ENCODE results near the gene PRICKLE2. TPM values are rescaled to one million over a fixed set of nuclear protein-coding genes. Genes with fewer than 3 reads are reported as not detected.

Gene PRICKLE2
- total RNA-seq, 1 experiment from 2014 or later, result 5.6 TPM

DNA sequence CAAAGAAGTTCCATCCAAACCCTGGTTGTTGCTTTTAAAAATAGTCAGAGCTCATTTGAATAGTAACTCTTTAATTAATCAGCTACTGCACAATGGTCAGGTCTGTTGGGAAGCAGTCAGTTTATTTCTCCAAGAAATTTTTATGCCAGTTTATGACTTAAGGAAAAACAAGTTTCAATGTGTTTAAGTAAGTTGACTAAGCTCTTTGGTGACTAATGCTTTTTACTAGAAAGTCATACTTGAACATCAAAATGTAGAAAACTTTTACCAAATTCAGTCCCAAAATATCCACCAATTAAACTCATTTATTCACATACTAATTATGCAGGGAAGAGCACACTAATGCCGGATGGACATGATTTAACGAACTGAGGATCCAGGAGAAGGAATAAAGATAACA is 22.1 kb downstream of the PRICKLE2 start (continued):
- TF ChIP-seq ZNF396 (CRISPR knock-in tag; IDR thresholded peaks at IDR 0.05; ENCODE audit: borderline replicate concordance), result no peak
- TF ChIP-seq ATF6 (CRISPR knock-in tag; IDR thresholded peaks at IDR 0.05), result no peak
- no peak for TF ChIP-seq ZNF232 (CRISPR knock-in tag; IDR thresholded peaks at IDR 0.05)
- no peak for TF ChIP-seq NFYB (CRISPR knock-in tag; conservative IDR thresholded peaks at IDR 0.05; ENCODE audit: low read depth)
- TF ChIP-seq ERG (CRISPR knock-in tag; IDR thresholded peaks at IDR 0.05), result no peak

- Mint-ChIP-seq H3K4me1 (peaks cover 17% of the 10 kb centered on the region), H3K27ac (no peak overlapping the region), H3K9me3 (peaks cover 12% of the 10 kb centered on the region), H3K4me3 (no peak overlapping the region), H3K27me3 (ENCODE audit: low read depth) (no peaks in the 10 kb centered on the region; the same call in 1 of the 2 replicates), H3K36me3 (peaks cover 11% of the 10 kb centered on the region)
- POLR2A ChIA-PET, result no interaction called here
- ATAC-seq (no peak), DNase-seq (ENCODE audit: low spot score) (no peak)
- CTCF ChIA-PET, result no interaction called here
- TF ChIP-seq ZNF263 (CRISPR knock-in tag; IDR thresholded peaks at IDR 0.05; ENCODE audit: low read depth) (no peak), ESRRA (CRISPR knock-in tag; IDR thresholded peaks at IDR 0.05; ENCODE audit: borderline replicate concordance) (no peak), ETV6 (CRISPR knock-in tag; IDR thresholded peaks at IDR 0.05) (no peak), STAT6 (CRISPR knock-in tag; conservative IDR thresholded peaks at IDR 0.05; ENCODE audit: low read depth) (no peak), JUN (CRISPR knock-in tag; IDR thresholded peaks at IDR 0.05) (no peak), ZBTB43 (CRISPR knock-in tag; IDR thresholded peaks at IDR 0.05) (no peak), SMAD3 (CRISPR knock-in tag; IDR thresholded peaks at IDR 0.05; ENCODE audit: borderline replicate concordance) (no peak), ZNF138 (CRISPR knock-in tag; conservative IDR thresholded peaks at IDR 0.05) (no peak), ATF6 (CRISPR knock-in tag; IDR thresholded peaks at IDR 0.05) (no peak), RORB (CRISPR knock-in tag; IDR thresholded peaks at IDR 0.05) (no peak), FOXP1 (CRISPR knock-in tag; IDR thresholded peaks at IDR 0.05; ENCODE audit: borderline replicate concordance) (no peak), ATF2 (CRISPR knock-in tag; IDR thresholded peaks at IDR 0.05; ENCODE audit: borderline replicate concordance, low read depth) (no peak), ELF4 (CRISPR knock-in tag; IDR thresholded peaks at IDR 0.05; ENCODE audit: low read depth) (no peak), JAZF1 (CRISPR knock-in tag; IDR thresholded peaks at IDR 0.05) (no peak), ATF1 (CRISPR knock-in tag; IDR thresholded peaks at IDR 0.05) (no peak)
- TF ChIP-seq, protein P1, sequence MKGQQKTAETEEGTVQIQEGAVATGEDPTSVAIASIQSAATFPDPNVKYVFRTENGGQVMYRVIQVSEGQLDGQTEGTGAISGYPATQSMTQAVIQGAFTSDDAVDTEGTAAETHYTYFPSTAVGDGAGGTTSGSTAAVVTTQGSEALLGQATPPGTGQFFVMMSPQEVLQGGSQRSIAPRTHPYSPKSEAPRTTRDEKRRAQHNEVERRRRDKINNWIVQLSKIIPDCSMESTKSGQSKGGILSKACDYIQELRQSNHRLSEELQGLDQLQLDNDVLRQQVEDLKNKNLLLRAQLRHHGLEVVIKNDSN (CRISPR knock-in tag; IDR thresholded peaks at IDR 0.05), result no peak
- TF ChIP-seq, protein P2, sequence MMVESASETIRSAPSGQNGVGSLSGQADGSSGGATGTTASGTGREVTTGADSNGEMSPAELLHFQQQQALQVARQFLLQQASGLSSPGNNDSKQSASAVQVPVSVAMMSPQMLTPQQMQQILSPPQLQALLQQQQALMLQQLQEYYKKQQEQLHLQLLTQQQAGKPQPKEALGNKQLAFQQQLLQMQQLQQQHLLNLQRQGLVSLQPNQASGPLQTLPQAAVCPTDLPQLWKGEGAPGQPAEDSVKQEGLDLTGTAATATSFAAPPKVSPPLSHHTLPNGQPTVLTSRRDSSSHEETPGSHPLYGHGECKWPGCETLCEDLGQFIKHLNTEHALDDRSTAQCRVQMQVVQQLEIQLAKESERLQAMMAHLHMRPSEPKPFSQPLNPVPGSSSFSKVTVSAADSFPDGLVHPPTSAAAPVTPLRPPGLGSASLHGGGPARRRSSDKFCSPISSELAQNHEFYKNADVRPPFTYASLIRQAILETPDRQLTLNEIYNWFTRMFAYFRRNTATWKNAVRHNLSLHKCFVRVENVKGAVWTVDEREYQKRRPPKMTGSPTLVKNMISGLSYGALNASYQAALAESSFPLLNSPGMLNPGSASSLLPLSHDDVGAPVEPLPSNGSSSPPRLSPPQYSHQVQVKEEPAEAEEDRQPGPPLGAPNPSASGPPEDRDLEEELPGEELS (CRISPR knock-in tag; IDR thresholded peaks at IDR 0.05), result no peak
These were observed 25.3 kb downstream of the PRICKLE2 start for GRCh38 chr3:64199932-64200331.
